ENCODE data around the gene HOPX.

DNA sequence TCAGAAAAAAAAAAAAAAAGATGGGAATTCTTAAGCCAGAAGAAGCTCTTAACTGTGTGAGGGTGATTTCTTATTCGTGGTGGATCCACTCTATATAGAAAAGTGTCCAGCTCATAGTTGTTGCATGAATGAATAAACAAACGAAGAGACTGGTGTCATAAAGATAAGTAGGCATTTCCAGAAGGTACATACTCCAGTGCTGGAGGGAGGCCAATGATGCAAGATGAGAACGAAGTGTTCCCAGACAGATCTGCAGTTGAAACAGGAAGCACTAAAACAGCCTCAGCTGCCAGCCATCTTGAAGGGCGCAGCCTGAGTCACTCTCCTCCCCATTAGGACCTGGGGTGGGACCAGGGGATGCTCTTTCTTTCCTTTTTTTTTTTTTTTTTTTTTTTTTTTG, 47.4 kb upstream of the HOPX start:
- TF ChIP-seq, protein P1, sequence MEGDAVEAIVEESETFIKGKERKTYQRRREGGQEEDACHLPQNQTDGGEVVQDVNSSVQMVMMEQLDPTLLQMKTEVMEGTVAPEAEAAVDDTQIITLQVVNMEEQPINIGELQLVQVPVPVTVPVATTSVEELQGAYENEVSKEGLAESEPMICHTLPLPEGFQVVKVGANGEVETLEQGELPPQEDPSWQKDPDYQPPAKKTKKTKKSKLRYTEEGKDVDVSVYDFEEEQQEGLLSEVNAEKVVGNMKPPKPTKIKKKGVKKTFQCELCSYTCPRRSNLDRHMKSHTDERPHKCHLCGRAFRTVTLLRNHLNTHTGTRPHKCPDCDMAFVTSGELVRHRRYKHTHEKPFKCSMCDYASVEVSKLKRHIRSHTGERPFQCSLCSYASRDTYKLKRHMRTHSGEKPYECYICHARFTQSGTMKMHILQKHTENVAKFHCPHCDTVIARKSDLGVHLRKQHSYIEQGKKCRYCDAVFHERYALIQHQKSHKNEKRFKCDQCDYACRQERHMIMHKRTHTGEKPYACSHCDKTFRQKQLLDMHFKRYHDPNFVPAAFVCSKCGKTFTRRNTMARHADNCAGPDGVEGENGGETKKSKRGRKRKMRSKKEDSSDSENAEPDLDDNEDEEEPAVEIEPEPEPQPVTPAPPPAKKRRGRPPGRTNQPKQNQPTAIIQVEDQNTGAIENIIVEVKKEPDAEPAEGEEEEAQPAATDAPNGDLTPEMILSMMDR (IDR thresholded peaks at IDR 0.05) = no peak
- TF ChIP-seq POLR2A (IDR thresholded peaks at IDR 0.05) = no peak

Data from suprapubic skin (tissue), 3 donors.